ENCODE measurements around the gene CTNNA1. TPM values are rescaled to one million over a fixed set of nuclear protein-coding genes. Genes with fewer than 3 reads are reported as not detected.

CTNNA1 gene
- total RNA-seq, 4 donors from 2014 or later: 140 to 752 (median 389) TPM

GRCh38 chr5:138964647-138965201 is 211.5 kb downstream of the CTNNA1 start:
- intact Hi-C loops (cut with DNase I; ENCODE audit: low total_unique reads): no loop called here
- no peak overlapping the region for H3K27ac ChIP-seq
- no peaks in the 10 kb centered on the region for H3K4me1 ChIP-seq
- no peaks in the 10 kb centered on the region for H3K9me3 ChIP-seq
- no peak for TF ChIP-seq POLR2A (IDR thresholded peaks at IDR 0.05)
- TF ChIP-seq, protein P1, sequence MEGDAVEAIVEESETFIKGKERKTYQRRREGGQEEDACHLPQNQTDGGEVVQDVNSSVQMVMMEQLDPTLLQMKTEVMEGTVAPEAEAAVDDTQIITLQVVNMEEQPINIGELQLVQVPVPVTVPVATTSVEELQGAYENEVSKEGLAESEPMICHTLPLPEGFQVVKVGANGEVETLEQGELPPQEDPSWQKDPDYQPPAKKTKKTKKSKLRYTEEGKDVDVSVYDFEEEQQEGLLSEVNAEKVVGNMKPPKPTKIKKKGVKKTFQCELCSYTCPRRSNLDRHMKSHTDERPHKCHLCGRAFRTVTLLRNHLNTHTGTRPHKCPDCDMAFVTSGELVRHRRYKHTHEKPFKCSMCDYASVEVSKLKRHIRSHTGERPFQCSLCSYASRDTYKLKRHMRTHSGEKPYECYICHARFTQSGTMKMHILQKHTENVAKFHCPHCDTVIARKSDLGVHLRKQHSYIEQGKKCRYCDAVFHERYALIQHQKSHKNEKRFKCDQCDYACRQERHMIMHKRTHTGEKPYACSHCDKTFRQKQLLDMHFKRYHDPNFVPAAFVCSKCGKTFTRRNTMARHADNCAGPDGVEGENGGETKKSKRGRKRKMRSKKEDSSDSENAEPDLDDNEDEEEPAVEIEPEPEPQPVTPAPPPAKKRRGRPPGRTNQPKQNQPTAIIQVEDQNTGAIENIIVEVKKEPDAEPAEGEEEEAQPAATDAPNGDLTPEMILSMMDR (IDR thresholded peaks at IDR 0.05): no peak
- H3K4me3 ChIP-seq: no peak overlapping the region
- H3K27me3 ChIP-seq: no peaks in the 10 kb centered on the region
- no peaks in the 10 kb centered on the region for H3K36me3 ChIP-seq
- no peak for DNase-seq

DNA sequence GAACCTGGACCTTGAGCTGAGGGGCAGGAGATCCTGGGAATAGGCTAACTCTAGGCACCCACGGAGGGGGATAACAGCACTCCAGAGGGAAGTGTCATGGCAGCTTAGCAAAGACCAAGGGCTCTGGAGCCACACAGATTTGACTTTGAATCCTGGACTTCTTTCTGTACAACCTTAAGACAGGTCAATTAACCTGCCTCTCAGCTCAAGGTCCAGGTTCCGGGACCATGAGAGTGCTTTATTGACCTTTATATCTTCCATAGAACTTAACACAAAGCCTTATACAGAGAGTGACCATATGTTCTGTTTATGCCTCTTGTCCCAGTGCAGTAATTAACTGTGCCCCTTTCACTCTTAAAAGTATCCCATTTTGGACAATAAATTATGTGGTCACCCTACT is 212.4 kb downstream of the CTNNA1 start:
- Histone ChIP-seq H3K9me3 (no peaks in the 10 kb centered on the region), H3K4me1 (no peaks in the 10 kb centered on the region), H3K4me3 (no peak overlapping the region), H3K36me3 (no peaks in the 10 kb centered on the region), H3K27me3 (no peaks in the 10 kb centered on the region), H3K27ac (no peak overlapping the region)
- intact Hi-C loops (cut with DNase I; ENCODE audit: low total_unique reads): no loop called here
- no peak for DNase-seq
- TF ChIP-seq, protein P1 (IDR thresholded peaks at IDR 0.05): no peak
- no peak for TF ChIP-seq POLR2A (IDR thresholded peaks at IDR 0.05)

GRCh38 chr5:138966236-138966985 is 213.2 kb downstream of the CTNNA1 start:
- Histone ChIP-seq H3K36me3 (no peaks in the 10 kb centered on the region), H3K4me3 (no peak overlapping the region), H3K27me3 (no peaks in the 10 kb centered on the region), H3K4me1 (no peaks in the 10 kb centered on the region), H3K9me3 (no peaks in the 10 kb centered on the region), H3K27ac (no peak overlapping the region)
- no peak for DNase-seq
- TF ChIP-seq, protein P1 (IDR thresholded peaks at IDR 0.05): no peak
- no peak for TF ChIP-seq POLR2A (IDR thresholded peaks at IDR 0.05)
- intact Hi-C loops (cut with DNase I; ENCODE audit: low total_unique reads): no loop called here

DNA sequence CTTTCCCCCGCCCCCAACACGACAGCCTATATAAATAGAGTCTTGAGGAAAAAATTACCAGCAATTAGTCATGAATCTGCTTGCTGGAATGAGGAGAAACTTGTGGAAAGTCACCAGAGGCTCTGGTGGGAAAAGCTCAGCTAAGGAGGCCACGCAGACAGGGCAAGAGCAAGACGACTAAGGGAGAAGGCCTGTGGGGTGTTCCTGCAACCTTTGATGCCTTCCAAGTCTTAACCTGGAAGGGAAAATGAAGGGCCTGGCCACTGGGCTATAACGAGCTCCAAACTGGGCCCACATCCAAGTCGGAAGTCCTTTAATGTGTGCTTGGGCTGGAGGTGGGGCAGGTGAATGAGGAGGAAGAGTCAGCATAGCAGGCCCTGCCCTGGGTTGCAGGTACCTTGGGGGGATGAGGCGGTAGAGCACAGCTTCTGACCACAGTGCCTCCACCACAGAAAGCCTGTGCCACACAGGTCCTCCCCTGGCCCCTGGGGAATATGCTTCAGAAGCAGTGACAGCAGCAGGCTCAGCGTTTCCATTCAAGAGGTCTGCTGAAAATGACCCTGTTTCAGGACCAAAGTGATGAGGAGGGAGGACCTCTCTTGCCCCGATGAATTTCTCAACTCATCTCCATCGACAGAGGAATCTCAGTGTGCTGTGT is 214.7 kb downstream of the CTNNA1 start:
- no peaks in the 10 kb centered on the region for H3K9me3 ChIP-seq
- no peak for DNase-seq
- H3K4me1 ChIP-seq: no peaks in the 10 kb centered on the region
- H3K36me3 ChIP-seq: no peaks in the 10 kb centered on the region
- TF ChIP-seq POLR2A (IDR thresholded peaks at IDR 0.05): no peak
- TF ChIP-seq, protein P1 (IDR thresholded peaks at IDR 0.05): no peak
- intact Hi-C loops (cut with DNase I; ENCODE audit: low total_unique reads): no loop called here
- H3K27me3 ChIP-seq: no peaks in the 10 kb centered on the region
- no peak overlapping the region for H3K27ac ChIP-seq
- no peak overlapping the region for H3K4me3 ChIP-seq

DNA sequence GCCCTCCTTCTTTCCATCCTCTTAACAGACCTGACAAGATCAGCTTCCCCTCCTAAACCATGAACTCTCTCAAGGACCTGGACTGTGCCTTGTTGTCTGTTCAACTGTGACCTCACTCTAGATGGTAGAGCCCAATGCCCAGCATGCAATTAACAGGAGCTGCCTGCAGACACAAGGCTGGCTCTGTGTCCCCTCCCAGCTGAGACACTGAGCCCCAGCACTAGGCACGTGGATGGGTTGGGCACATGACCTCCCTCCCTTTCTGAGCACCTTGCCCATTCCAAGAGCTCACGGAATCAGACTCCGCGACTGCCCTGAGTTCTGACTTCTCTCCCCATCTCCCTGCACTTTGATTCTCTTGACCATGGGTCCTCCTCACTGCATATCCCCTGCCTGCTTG is 215.4 kb downstream of the CTNNA1 start:
- H3K27ac ChIP-seq: no peak overlapping the region
- no peaks in the 10 kb centered on the region for H3K4me1 ChIP-seq
- TF ChIP-seq POLR2A (IDR thresholded peaks at IDR 0.05): no peak
- TF ChIP-seq, protein P1 (IDR thresholded peaks at IDR 0.05): no peak
- no peaks in the 10 kb centered on the region for H3K36me3 ChIP-seq
- intact Hi-C loops (cut with DNase I; ENCODE audit: low total_unique reads): no loop called here
- H3K4me3 ChIP-seq: no peak overlapping the region
- no peaks in the 10 kb centered on the region for H3K9me3 ChIP-seq
- no peaks in the 10 kb centered on the region for H3K27me3 ChIP-seq
- no peak for DNase-seq
